HT-29 (cell line): Measurements from ENCODE around the gene P4HA3. TPM values are rescaled to one million over a fixed set of nuclear protein-coding genes. Genes with fewer than 3 reads are reported as not detected.

ENCODE experiments used
- DNase-seq: peaks from one replicate; pipeline ENCODE4 v3.0.0-alpha.2; 2015; ENCODE audit warnings: low spot score
- total RNA-seq: library from RNA; depleted of rRNA; stranded (reverse); fragments of >200 nt; shearing (Covaris generic); gene quantifications from 2 replicates; pipeline ENCODE4 v1.2.3, GENCODE V29; 2014

The P4HA3 gene
- total RNA-seq, 1 experiment from 2014 or later = not detected

GRCh38 chr11:74318241-74318932, 6.9 kb upstream of the P4HA3 start:
- no peak for DNase-seq

- no peak for DNase-seq
These were observed 5.5 kb upstream of the P4HA3 start for GRCh38 chr11:74316772-74317505.

DNA sequence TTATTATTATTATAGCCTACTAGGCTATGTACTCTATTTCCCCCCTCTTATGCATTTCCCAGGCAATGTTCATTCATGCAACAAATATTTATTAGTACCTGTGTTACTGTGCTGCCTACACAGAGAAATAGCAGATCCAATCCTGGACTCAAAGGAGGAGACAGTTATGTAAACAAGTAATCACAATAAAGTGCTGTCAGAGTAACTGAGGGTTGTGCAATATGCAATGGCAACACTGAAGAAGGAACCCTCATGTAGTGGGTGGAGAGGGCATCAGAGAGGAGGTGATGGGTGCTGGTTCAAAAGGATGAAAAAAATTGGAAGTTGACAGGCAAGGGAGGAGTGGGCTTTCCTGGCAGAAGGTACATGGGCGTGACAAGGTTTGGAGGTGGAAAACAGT, 886 bp upstream of the P4HA3 start:
- no peak for DNase-seq

DNA sequence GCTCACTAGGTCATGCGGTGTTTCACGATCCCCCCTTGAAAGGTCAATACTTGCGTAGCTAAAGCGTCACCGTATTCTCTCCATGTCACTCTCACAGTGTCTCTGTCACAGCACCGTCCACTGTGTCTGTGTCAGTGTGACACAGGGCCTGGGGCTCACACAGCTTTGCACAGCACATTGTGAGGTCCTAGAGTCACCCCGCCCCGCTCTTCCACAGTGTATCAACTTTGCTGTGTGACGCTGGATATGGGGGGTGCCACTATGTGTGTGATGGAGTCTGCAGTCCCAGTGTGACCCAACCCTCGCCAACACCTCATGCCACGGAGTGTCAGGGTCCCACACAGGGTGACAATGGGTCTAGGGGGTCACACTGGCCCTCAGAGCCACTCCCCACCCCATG, 583 bp downstream of the P4HA3 start:
- DNase-seq = no peak

- DNase-seq = no peak
These were observed 4.0 kb downstream of the P4HA3 start for GRCh38 chr11:74307434-74307833.

DNA sequence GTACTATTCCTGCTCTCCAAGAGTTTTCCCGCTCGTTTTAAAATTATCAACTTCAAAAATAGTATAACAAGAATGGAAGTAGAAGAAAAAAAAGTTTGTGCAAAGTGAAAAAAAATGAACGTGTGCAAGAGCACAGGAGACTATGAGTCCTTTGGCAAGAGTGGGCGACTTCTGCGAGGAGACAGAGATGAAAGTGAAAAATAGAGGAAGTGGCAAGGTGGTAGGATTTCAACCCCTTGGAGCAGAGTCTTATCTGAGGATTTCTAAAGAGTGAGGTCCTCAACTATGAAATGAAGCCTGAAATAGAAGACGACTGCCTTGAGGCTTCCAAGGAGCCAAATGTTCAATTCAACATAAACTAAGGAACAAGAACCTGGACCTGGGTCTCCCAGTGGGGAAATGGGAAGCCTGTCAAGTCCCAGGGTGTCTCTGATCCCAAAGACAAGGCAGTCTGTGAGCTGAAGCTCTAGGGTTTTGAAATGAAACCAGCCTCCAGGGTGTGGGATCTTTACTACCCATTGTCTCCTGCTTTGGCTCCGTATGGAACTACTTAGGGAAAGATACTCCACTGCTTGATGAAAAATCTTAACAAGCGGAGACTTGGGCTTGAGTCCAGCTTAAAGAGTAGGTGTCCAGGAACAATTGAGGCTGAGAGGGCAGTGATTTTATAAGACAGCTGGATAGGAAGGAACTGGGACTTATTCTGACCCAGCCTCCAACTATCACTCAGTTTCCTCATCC, 4.8 kb downstream of the P4HA3 start:
- no peak for DNase-seq

GRCh38 chr11:74299015-74299414, 12.4 kb downstream of the P4HA3 start:
- DNase-seq = no peak

GRCh38 chr11:74297484-74297883, 14.0 kb downstream of the P4HA3 start:
- no peak for DNase-seq

DNA sequence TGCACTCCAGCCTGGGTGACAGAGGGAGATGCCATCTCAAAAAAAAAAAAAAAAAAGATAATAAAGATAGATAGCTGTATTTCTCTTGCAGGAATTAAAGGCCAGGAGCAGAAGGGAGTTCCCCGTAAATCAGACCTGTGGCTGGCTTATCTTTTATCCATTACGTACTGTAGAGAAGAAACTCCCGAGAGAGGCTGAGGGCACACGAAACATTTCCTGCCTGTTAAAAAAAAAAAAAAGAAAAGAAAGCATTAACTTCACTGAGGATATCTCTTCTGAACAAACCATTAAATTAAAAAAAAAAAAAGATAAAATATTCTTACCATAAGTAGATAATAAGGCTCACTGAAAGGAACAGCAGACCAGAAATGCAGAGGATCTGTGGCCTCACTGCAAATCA, 22.5 kb downstream of the P4HA3 start:
- no peak for DNase-seq

DNA sequence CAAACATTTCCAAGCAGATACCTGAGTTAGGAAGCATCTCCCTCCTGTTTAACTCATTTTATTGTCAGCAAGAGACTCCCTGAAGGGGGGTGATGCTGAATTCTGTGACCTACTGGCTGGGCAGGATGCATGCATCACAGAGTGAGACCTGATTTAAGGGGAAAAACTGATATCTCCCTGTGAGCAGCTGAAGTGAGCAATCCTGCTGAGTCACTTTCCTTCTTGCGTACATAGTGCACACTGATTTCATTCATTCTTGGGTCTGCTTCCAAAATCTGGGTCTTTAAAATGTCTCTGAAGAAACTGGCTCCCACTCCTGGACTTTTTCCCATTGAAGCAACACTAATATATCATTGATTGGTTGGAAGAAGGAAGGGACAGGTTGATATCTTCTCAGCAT, 23.3 kb downstream of the P4HA3 start:
- DNase-seq = no peak

DNA sequence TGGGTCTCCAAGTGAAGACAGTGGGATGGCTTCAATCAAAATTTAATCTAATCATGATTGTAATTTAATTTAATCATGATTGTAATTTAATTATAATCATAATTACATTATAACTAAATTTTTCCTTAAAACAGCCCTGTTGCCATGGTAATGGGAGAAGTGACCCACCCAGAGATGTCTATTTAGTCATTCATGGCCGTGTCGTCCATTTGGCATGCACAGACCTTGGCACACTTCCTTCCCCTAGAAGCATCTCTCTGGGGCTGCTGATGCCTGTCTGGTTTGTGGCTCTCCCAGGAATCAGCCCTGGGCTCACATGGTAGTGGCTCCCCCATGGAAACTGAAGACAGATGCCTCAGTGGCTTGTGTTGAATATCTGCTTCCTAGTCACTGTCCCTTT, 27.0 kb downstream of the P4HA3 start:
- DNase-seq = no peak

DNA sequence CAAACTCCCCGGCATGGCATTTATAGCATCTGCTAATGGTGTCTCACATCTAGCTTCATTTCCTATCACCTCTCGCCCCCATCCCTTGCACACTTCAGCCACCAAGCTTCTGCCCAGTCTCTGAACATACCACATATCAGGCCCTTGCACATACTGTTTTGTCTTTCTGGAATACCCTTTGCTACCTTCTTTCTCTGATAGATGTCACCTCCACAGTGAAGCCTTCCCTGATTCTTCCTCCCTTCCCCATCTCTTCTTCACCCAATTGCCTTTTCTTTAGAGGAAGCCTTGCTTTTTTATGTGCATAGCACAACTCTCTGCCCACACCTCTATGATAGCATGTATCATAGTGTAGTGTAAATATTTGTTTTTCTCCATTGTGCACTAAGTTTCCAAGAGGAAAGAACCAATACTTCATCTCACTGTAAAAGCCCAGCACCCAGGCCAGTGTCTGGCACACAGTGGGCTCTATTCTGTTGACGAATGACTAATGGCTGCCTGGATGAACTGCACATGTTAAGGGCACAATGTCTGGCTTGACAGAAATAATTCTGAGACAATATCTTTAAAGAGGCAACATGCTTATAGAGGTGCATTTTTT, 27.8 kb downstream of the P4HA3 start:
- DNase-seq = no peak

- DNase-seq = no peak
These were observed 28.5 kb downstream of the P4HA3 start for GRCh38 chr11:74282914-74283371.

GRCh38 chr11:74282421-74282820, 29.0 kb downstream of the P4HA3 start:
- DNase-seq = no peak

- no peak for DNase-seq
These were observed 30.9 kb downstream of the P4HA3 start for GRCh38 chr11:74280494-74280893.

DNA sequence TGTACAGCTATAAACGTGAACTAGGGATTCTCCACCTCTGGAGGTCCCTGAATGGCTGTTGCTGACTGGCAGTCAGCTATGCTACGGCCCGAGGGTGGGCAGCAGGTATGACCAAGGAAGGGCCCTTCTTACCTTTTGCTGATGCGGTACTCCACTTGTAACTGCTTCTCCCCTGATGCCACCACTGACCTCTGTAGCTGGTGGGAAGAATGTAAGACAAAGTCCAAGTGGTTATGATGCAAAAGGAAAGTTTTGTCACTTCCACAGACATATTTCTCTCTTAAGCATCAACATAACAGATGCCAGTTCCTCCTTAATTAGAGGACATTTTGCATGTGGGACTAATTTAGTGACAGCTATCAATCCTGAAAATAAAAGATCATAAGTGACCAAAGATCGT, 32.2 kb downstream of the P4HA3 start:
- no peak for DNase-seq

DNA sequence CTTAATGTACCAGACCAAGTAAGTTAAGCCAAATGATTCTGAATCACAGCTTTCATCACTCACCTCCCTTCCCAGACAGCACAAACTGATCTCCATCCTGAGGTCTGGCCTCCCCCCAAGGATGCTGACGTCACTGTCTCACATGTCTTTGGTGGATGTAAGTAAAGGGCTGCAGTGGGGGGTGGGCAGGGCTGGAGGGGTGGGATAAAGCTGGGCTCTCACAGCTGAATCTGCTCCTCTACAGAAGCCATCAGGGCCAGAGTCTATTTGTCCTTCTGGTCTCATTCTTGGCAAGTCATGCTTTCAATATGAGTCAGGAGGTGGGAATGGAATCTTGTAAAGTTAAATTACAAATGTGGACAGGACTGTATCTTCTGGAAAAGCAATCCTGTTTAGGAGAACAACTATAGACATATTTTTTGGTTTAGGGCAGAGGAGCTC, 32.7 kb downstream of the P4HA3 start:
- no peak for DNase-seq

GRCh38 chr11:74278103-74278502, 33.3 kb downstream of the P4HA3 start:
- no peak for DNase-seq

DNA sequence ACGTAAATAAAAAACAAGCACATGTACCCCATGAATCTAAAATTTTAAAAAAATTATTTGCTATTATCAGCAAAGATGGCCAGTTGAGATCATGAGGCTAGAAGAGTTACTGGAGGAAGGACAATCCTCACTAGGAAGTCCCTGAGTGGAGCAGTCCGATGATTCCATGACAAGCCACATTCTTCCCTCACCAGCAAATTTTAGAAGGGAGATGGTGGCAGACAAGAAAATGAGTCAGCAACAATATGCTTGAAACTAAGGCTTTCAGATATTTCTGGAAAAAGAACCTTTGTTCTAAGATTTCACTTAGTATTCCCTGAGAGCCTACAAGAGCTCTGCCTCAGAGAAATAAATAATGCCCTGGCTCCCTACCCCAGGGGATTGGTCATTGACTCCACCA, 34.9 kb downstream of the P4HA3 start:
- no peak for DNase-seq

DNA sequence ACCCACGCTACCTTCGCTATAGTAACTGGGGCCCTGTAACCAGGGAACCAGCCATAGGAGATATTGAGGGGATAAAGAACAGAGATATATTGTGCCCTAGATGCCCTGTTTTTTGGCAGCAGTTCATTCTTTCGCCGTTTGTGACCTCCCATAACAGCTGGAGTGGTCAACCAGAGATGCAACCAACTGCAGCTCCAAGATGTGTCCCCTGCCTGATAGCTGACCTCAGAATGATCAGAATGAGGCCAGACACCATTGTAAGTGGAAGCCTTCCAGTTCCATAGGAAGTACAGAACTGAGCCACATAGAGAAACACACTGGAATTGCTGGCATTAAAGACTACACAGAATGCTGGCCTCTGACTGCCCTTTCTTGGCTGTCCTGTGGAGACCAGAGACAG, 39.2 kb downstream of the P4HA3 start:
- DNase-seq = no peak

DNA sequence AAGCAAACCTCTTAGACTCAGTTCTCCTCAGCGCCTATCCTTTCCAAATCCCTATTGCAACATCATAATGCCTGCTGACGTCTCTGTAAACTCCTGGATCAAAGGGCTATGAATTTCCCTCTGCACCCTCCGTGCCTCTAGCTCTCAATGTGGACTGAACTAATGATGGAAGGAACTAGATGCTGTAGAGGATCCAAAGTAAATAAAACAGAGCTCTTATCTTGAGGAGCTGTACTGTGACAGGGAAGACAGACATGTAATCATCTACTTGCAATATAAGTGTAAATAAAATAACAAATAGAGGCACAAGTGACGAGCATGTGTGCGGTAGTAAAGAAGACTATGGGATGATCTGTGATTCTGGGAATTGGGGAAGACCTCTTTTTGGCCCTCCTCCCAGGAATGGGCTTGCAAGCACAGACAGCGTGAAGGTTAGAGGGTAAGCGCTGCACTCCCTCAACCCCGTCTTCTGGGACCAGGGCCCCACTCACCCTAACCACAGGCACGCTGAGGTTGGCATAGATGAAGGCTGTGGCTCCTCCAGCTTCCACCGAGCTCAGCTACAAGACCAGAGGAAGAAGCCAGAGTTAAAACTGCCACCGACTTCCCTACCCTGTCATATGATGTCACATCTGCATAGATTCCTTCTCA, 42.2 kb downstream of the P4HA3 start:
- no peak for DNase-seq

- no peak for DNase-seq
These were observed 43.0 kb downstream of the P4HA3 start for GRCh38 chr11:74268456-74268855.
